Lower lobe of right lung (tissue), 2 donors: ENCODE results near the gene REPS2. TPM values are rescaled to one million over a fixed set of nuclear protein-coding genes. Genes with fewer than 3 reads are reported as not detected.
A peak's percentile ranks its signal among the peaks of the same experiment; 100 is the strongest.

Experiments
- ATAC-seq, 2 donors: fragments of 200-7000 bp; cut with Tn5 transposase; one replicate each; pipeline ENCODE4 v1.9.1; 2020 to 2022; ENCODE audit warnings: mild to moderate bottlenecking in 2 of 2, moderate library complexity in 2 of 2
- DNase-seq: peaks from one replicate; pipeline ENCODE4 v3.0.0-alpha.2; 2020
- H3K27ac ChIP-seq: fragments of 200-600 bp; one replicate; pipeline ENCODE4 v1.8.0; 2022
- H3K27me3 ChIP-seq: fragments of 200-600 bp; one replicate; pipeline ENCODE4 v1.8.0; 2022; ENCODE audit warnings: low read depth
- H3K36me3 ChIP-seq: fragments of 200-600 bp; one replicate; pipeline ENCODE4 v1.8.0; 2022; ENCODE audit warnings: mild to moderate bottlenecking
- H3K4me1 ChIP-seq: fragments of 200-600 bp; one replicate; pipeline ENCODE4 v1.8.0; 2022
- H3K4me3 ChIP-seq: fragments of 200-600 bp; one replicate; pipeline ENCODE4 v1.8.0; 2022; ENCODE audit warnings: mild to moderate bottlenecking
- H3K9me3 ChIP-seq: fragments of 200-600 bp; one replicate; pipeline ENCODE4 v1.8.0; 2022
- CTCF ChIP-seq: fragments of 200-600 bp; IDR thresholded peaks from one replicate; pipeline ENCODE4 v1.8.0; 2022; ENCODE audit warnings: antibody characterized with exemption, mild to moderate bottlenecking
- intact Hi-C: fragments of 100-400 bp; cut with DNase I; formaldehyde crosslinking; loops from one replicate; pipeline ENCODE4 v1.11.0; 2022
- long read RNA-seq: library from polyadenylated mRNA; unstranded; transcript quantifications from one replicate; pipeline ENCODE4 v2.0.0, GENCODE V29; 2021
- total RNA-seq: library from RNA; stranded (reverse); fragmentation: NEBNext Ultra II Directional; extraction: Animal tissue kit (Norgen Biotek cat#: 25700); gene quantifications from one replicate; pipeline ENCODE4 v1.2.1, GENCODE V29; 2021
- donor health status: DM: no; HTN: yes; CAD: no; lungs with severe emphysema.

The REPS2 gene
- 18.5 TPM for total RNA-seq
- long read RNA-seq, full-length matches to known transcripts: 5 of 17 reads
- long read RNA-seq, partial matches to known transcripts: 3 of 17 reads
- long read RNA-seq, other reads (novel, unspliced or antisense): 9 of 17 reads

GRCh38 chrX:16946361-16946964 is at the start of gene REPS2:
REPS2 (plus strand) TSS chrX:16946658; CDS start chrX:16946862, 204 bp downstream.
- H3K36me3 ChIP-seq: no peaks in the 10 kb centered on the region
- TF ChIP-seq CTCF: no peak
- no peaks in the 10 kb centered on the region for H3K9me3 ChIP-seq
- H3K27ac ChIP-seq: peak within 1 kb of the TSS; percentile 46
- peak; percentile 98 to 99 for ATAC-seq
- no peaks in the 10 kb centered on the region for H3K27me3 ChIP-seq
- no peaks in the 10 kb centered on the region for H3K4me1 ChIP-seq
- intact Hi-C loops: no loop called here
- peak; percentile 91 for DNase-seq
- H3K4me3 ChIP-seq: peak within 1 kb of the TSS; percentile 62

GRCh38 chrX:16897445-16897844 is 49.0 kb upstream of the REPS2 start:
- DNase-seq (no peak), ATAC-seq (no peak)
- Histone ChIP-seq H3K4me1 (no peaks in the 10 kb centered on the region), H3K9me3 (no peaks in the 10 kb centered on the region), H3K36me3 (no peaks in the 10 kb centered on the region), H3K27me3 (no peaks in the 10 kb centered on the region), H3K4me3 (no peak overlapping the region), H3K27ac (no peak overlapping the region)
- no peak for TF ChIP-seq CTCF
- intact Hi-C loops: loop anchor here (10.0 kb wide), 1 partner anchor 147 kb away; no protein-coding TSS in a partner anchor

GRCh38 chrX:16903274-16904022 is 43.0 kb upstream of the REPS2 start:
- ATAC-seq (no peak), DNase-seq (no peak)
- no peak for TF ChIP-seq CTCF

DNA sequence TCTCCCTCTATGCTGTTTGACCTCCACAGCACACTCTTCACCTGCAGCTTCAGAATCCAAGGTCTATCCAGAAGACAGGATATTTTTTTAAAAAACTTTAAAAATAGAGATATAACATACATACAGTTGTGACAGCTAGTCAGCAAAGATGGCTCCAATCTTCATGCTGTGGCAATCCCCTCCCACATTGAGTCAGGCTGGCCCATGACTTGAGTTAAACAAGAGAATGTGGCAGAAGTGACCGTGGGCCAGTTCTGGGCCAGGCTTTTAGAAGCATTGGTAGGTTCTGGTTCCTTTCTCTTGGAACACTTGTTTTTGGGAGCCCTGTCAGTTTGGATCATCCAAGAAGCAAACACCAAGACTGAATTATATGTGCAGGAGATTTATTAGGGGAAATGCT is 36.1 kb upstream of the REPS2 start:
- intact Hi-C loops: no loop called here
- H3K4me3 ChIP-seq: no peak overlapping the region
- no peak for ATAC-seq
- no peaks in the 10 kb centered on the region for H3K27me3 ChIP-seq
- H3K9me3 ChIP-seq: no peaks in the 10 kb centered on the region
- no peaks in the 10 kb centered on the region for H3K4me1 ChIP-seq
- no peak for DNase-seq
- no peak for TF ChIP-seq CTCF
- no peak overlapping the region for H3K27ac ChIP-seq
- H3K36me3 ChIP-seq: no peaks in the 10 kb centered on the region

More at GRCh38 chrX:16903274-16904022, 43.0 kb upstream of the REPS2 start:
- Histone ChIP-seq H3K27ac (no peak overlapping the region), H3K4me3 (no peak overlapping the region), H3K27me3 (no peaks in the 10 kb centered on the region), H3K4me1 (no peaks in the 10 kb centered on the region), H3K9me3 (no peaks in the 10 kb centered on the region), H3K36me3 (no peaks in the 10 kb centered on the region)
- intact Hi-C loops: no loop called here

- Histone ChIP-seq H3K27ac (no peak overlapping the region), H3K4me1 (no peaks in the 10 kb centered on the region), H3K27me3 (no peaks in the 10 kb centered on the region), H3K4me3 (no peak overlapping the region), H3K9me3 (no peaks in the 10 kb centered on the region), H3K36me3 (no peaks in the 10 kb centered on the region)
- ATAC-seq (peak; percentile 47 to 68), DNase-seq (no peak)
- TF ChIP-seq CTCF: no peak
- intact Hi-C loops: no loop called here
Measured at GRCh38 chrX:16914058-16914457, 32.4 kb upstream of the REPS2 start.
